K562 (cell line): Measurements from ENCODE around the gene CYTH4. TPM values are rescaled to one million over a fixed set of nuclear protein-coding genes. Genes with fewer than 3 reads are reported as not detected.

Experiments
- ATAC-seq: fragments of 200-7000 bp; cut with Tn5 transposase; 3 replicates; pipeline ENCODE4 v1.9.1; 2020; ENCODE audit warnings: moderate library complexity
- BruUV-seq: library from RNA; stranded (reverse); fragments of 400-500 nt; replicated peaks from 2 replicates; lab custom pipeline; 2021; lab: Mats Ljungman, UMichigan
- CTCF ChIA-PET: fragments of 300-600 bp; formaldehyde crosslinking; extraction: SDS; loops from one replicate; lab custom pipeline; 2021; ENCODE audit warnings: low intra/inter-chr PET ratio; lab: Yijun Ruan, JAX
- POLR2A ChIA-PET: fragments of 300-600, 350-650 bp; sonication (Branson Sonifier 250); formaldehyde crosslinking; extraction: SDS; loops from one replicate; lab custom pipeline; 2021; ENCODE audit warnings: antibody characterized with exemption, inconsistent platforms; lab: Yijun Ruan, JAX
- DNase-seq, 4 experiments: peaks; one replicate each; pipeline versions ENCODE4 v3.0.0 to v3.0.0-alpha.2; 2011 to 2018; ENCODE audit warnings: low spot score in 3 of 4, mixed read lengths in 3 of 4; ENCODE audit errors: extremely low read depth in 1 of 4
- FAIRE-seq: peaks from 2 replicates; lab custom pipeline; 2011; peaks lifted over from hg19 to GRCh38; lab: Jason Lieb, UNC
- H2AFZ ChIP-seq: 2 replicates; pipeline ENCODE4 v1.6.0; 2011; ENCODE audit warnings: low read depth, low read length, control low read depth, inconsistent platforms
- H3K27ac ChIP-seq: fragments of 200-600 bp; 3 replicates; pipeline ENCODE4 v1.8.0; 2011; ENCODE audit warnings: low read depth, mild to moderate bottlenecking, control low read depth, inconsistent platforms, low read length, moderate library complexity, mixed read lengths; ENCODE audit errors: extremely low read depth
- H3K27me3 ChIP-seq, 2 experiments: fragments of 300-600 bp in 1 of 2; 2 replicates in 1 of 2; 3 replicates in 1 of 2; pipeline versions ENCODE4 v1.6.0 to v1.8.0; 2011; ENCODE audit warnings: inconsistent platforms in 2 of 2, low read length in 2 of 2, mild to moderate bottlenecking in 1 of 2, mixed read lengths in 1 of 2, moderate library complexity in 1 of 2; ENCODE audit not compliant: control insufficient read depth in 2 of 2, insufficient read depth in 2 of 2
- H3K36me3 ChIP-seq: fragments of 300-600 bp; 3 replicates; pipeline ENCODE4 v1.8.0; 2011; ENCODE audit warnings: mild to moderate bottlenecking, low read length, inconsistent platforms; ENCODE audit not compliant: control insufficient read depth, insufficient read depth
- H3K4me1 ChIP-seq, 2 experiments: fragments of 200-600 bp in 1 of 2; replicated peaks in 1 of 2; 2 replicates in 1 of 2; 3 replicates in 1 of 2; pipeline versions ENCODE4 v1.5.1 to v1.8.0; 2011; ENCODE audit warnings: inconsistent platforms in 2 of 2, low read length in 2 of 2, mild to moderate bottlenecking in 1 of 2, mixed read lengths in 1 of 2, moderate library complexity in 1 of 2; ENCODE audit not compliant: control insufficient read depth in 2 of 2, insufficient read depth in 2 of 2
- H3K4me2 ChIP-seq: 2 replicates; pipeline ENCODE4 v1.6.1; 2011; ENCODE audit warnings: low read length, control low read depth, inconsistent platforms, mixed read lengths; ENCODE audit not compliant: insufficient read depth
- H3K4me3 ChIP-seq: fragments of 200-600 bp; sonication (generic), shearing (Covaris generic); 2 replicates; pipeline ENCODE4 v1.5.1; 2016; ENCODE audit warnings: control low read depth, inconsistent platforms
- H3K79me2 ChIP-seq: fragments of 200-600 bp; 3 replicates; pipeline ENCODE4 v1.8.0; 2011; ENCODE audit warnings: low read length, inconsistent platforms; ENCODE audit not compliant: control insufficient read depth, insufficient read depth
- H3K9ac ChIP-seq, 2 experiments: 2 replicates each; pipeline versions ENCODE4 v1.6.0 to v1.6.1; 2011; ENCODE audit warnings: low read depth in 2 of 2, low read length in 2 of 2, control low read depth in 1 of 2, inconsistent platforms in 1 of 2, mild to moderate bottlenecking in 1 of 2, mixed read lengths in 1 of 2; ENCODE audit not compliant: insufficient read depth in 1 of 2
- H3K9me1 ChIP-seq: one replicate; pipeline ENCODE4 v1.6.0; 2011; ENCODE audit warnings: inconsistent platforms, mild to moderate bottlenecking, low read length, moderate library complexity; ENCODE audit not compliant: control insufficient read depth, insufficient read depth
- H3K9me3 ChIP-seq: replicated peaks from 2 replicates; pipeline ENCODE4 v1.5.1; 2011; ENCODE audit warnings: low read depth, low read length, inconsistent platforms; ENCODE audit not compliant: control insufficient read depth, insufficient read depth
- H4K20me1 ChIP-seq: replicated peaks from 2 replicates; pipeline ENCODE4 v1.6.1; 2011; ENCODE audit warnings: low read length, inconsistent platforms, mixed read lengths; ENCODE audit not compliant: control insufficient read depth, insufficient read depth
- CBFB ChIP-seq: sonication (generic); formaldehyde crosslinking; IDR thresholded peaks from 2 replicates; pipeline ENCODE4 v1.4.0; 2020; ENCODE audit warnings: mild to moderate bottlenecking, missing genetic modification reagents
- ZFP36 ChIP-seq: fragments of 150-350 bp; IDR thresholded peaks from 2 replicates; pipeline ENCODE4 v1.6.1; 2018; ENCODE audit warnings: low read length, low read depth; ENCODE audit not compliant: partially characterized antibody
- ZNF212 ChIP-seq: fragments of 450-650 bp; formaldehyde crosslinking; IDR thresholded peaks from 2 replicates; pipeline ENCODE4 v1.4.0; 2020; ENCODE audit warnings: mild to moderate bottlenecking
- ZNF274 ChIP-seq: IDR thresholded peaks from 2 replicates; pipeline ENCODE4 v1.6.1; 2011; ENCODE audit warnings: low read depth, mild to moderate bottlenecking, low read length, moderate library complexity, borderline replicate concordance
- WGBS: fragments of 100-300 bp; shearing (Covaris generic); methylation state at CpG from one replicate; pipeline ENCODE4 v1.1.6; 2016; ENCODE audit warnings: low coverage, mixed read lengths; ENCODE audit not compliant: insufficient coverage; ENCODE audit errors: missing lambda C conversion rate; 5-methylcytosine and 5-hydroxymethylcytosine counted together
- in situ Hi-C: fragments of 300-500 bp; cut with MboI; formaldehyde crosslinking; loops from 4 replicates; pipeline ENCODE4 v1.15.0; 2018; ENCODE audit warnings: inconsistent platforms, mixed read lengths
- intact Hi-C: fragments of 100-400 bp; cut with micrococcal nuclease; formaldehyde crosslinking; loops from 2 replicates; pipeline ENCODE4 v1.14.2; 2022
- polyA plus RNA-seq, 8 experiments: library from polyadenylated mRNA; depleted of rRNA in 4 of 8; stranded (reverse) in 5 of 8; unstranded in 3 of 8; fragments of >200 nt; fragmentation: Nextera tagmentation in 2 of 8; fragmentation: Illumina TruSeq in 1 of 8; extraction: Ambion mirVana in 2 of 8; extraction: Trizol in 1 of 8; gene quantifications; 2 replicates each; pipeline versions ENCODE4 v1.2.1 to v1.2.3, GENCODE V29; 2011 to 2014; ENCODE audit warnings: inconsistent platforms in 1 of 8, missing spikeins in 1 of 8
- total RNA-seq, 7 experiments: library from RNA; depleted of rRNA in 6 of 7; stranded (reverse); fragments of >200 nt in 6 of 7; fragmentation: Illumina TruSeq in 2 of 7; extraction: Trizol in 2 of 7; gene quantifications; 2 replicates each; pipeline versions ENCODE4 v1.2.1 to v1.2.3, GENCODE V29; 2011 to 2021; ENCODE audit warnings: low replicate concordance in 1 of 7

Gene CYTH4
- total and polyA plus RNA-seq, 9 of the 15 experiments (the other 6 are each of a cell fraction or from before 2014, with no cell fraction given): 0.03 to 2.0 (median 0.61) TPM; not detected in 1

GRCh38 chr22:37344735-37345449 is 62.6 kb downstream of the CYTH4 start:
- 10% methylated on average over 8 of the region's 13 CpGs for WGBS
- H3K4me2 ChIP-seq: no peak overlapping the region
- no peaks in the 10 kb centered on the region for H3K9me1 ChIP-seq
- DNase-seq (no peak), FAIRE-seq (no peak), ATAC-seq (no peak)
- peaks cover 0 to 4% of the 10 kb centered on the region in 2 experiments; a peak in 1 of 5 replicates for H3K4me1 ChIP-seq
- H3K9me3 ChIP-seq: no peaks in the 10 kb centered on the region
- intact Hi-C loops (no loop called here), in situ Hi-C loops (no loop called here)
- no peak overlapping the region for H3K9ac ChIP-seq
- H3K27ac ChIP-seq: no peak overlapping the region
- peaks cover 0 to 16% of the 10 kb centered on the region in 2 experiments; a peak in 2 of 5 replicates for H3K27me3 ChIP-seq
- no peaks in the 10 kb centered on the region for H3K36me3 ChIP-seq
- H4K20me1 ChIP-seq: no peaks in the 10 kb centered on the region; the same call in 1 of the 2 replicates
- TF ChIP-seq ZFP36 (peak; percentile 93), ZNF274 (no peak)
- CTCF ChIA-PET: no interaction called here
- no peak overlapping the region for H3K4me3 ChIP-seq
- POLR2A ChIA-PET: no interaction called here
- H3K79me2 ChIP-seq: no peaks in the 10 kb centered on the region
- BruUV-seq: no TSS peak
- no peak overlapping the region for H2AFZ ChIP-seq

DNA sequence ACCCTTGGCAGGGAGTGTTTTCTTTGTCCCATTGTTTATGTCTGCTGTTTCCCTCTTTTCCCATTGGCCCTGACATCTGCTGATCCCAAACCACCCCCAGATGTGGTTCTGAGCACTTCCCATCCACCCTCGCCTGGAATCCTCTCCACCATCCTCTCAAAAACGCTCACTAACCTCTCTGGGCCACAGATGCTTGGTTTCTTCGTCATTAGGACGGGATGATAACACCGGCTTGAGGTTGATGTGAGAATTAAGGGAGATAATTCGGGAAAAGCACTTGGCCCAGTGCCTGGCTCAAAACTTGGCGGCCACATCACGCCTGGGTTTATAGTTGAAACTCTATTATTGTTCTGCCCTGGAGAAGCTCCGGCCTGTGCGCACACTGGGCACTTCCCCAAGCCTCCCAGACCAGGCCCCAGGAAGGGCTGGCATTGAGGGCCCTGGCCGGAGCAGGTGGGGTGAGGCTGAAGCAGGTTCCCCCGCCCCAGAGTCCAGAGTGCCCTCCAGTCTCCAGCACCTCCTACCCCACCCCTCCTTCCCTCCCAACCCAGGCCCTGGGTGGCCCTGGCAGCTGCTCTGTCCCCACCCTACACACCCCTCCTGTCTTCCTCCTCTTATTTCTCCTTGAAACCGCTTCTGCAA is 63.7 kb downstream of the CYTH4 start:
- H3K4me3 ChIP-seq: no peak overlapping the region

More for the DNA sequence above, 63.7 kb downstream of the CYTH4 start:
- H3K79me2 ChIP-seq: no peaks in the 10 kb centered on the region
- no peaks in the 10 kb centered on the region; the same call in 1 of the 2 replicates for H4K20me1 ChIP-seq
- intact Hi-C loops: no loop called here
- DNase-seq (no peak), FAIRE-seq (no peak), ATAC-seq (no peak)
- TF ChIP-seq ZNF212 (no peak), CBFB (no peak)
- H3K27me3 ChIP-seq: peaks cover 0 to 26% of the 10 kb centered on the region in 2 experiments; a peak in 3 of 5 replicates
- no peak overlapping the region for H3K4me2 ChIP-seq
- in situ Hi-C loops: no loop called here
- no peaks in the 10 kb centered on the region for H3K9me1 ChIP-seq
- no peak overlapping the region for H3K27ac ChIP-seq
- 0% methylated on average over 11 of the region's 13 CpGs for WGBS
- no peaks in the 10 kb centered on the region for H3K36me3 ChIP-seq
- no peak overlapping the region for H2AFZ ChIP-seq
- POLR2A ChIA-PET: interaction anchor here (0.6 kb wide), 2 partner anchors 49 to 160 kb away, joined by 3 read pairs; no protein-coding TSS in a partner anchor
- CTCF ChIA-PET: no interaction called here
- no peaks in the 10 kb centered on the region for H3K9me3 ChIP-seq
- H3K9ac ChIP-seq: no peak overlapping the region
- no TSS peak for BruUV-seq
- H3K4me1 ChIP-seq: peaks cover 0 to 4% of the 10 kb centered on the region in 2 experiments; a peak in 1 of 5 replicates
